Left lobe of liver (tissue), 2 donors: ENCODE data around the gene RIC8A. TPM values are rescaled to one million over a fixed set of nuclear protein-coding genes. Genes with fewer than 3 reads are reported as not detected.
"Not testable (repeated sequence)": the region's sequence is repeated elsewhere in the genome, so short reads cannot be mapped to it uniquely, and the experiment has no call there.

Source experiments
- ATAC-seq: fragments of 200-7000 bp; cut with Tn5 transposase; one replicate; pipeline ENCODE4 v1.9.1; 2020; ENCODE audit warnings: mild to moderate bottlenecking, moderate library complexity
- DNase-seq: peaks from one replicate; pipeline ENCODE4 v3.0.0-alpha.2; 2020; ENCODE audit warnings: low spot score
- total RNA-seq: library from RNA; stranded (reverse); gene quantifications from one replicate; pipeline ENCODE4 v1.2.1, GENCODE V29; 2021
- donor health status: DM: no; HTN: no; CAD: no; lungs with moderate emphysema.
- donor health status: DM: no; HTN: yes; CAD: no.

Gene RIC8A
- total RNA-seq, 1 donor from 2014 or later = 31.4 TPM

DNA sequence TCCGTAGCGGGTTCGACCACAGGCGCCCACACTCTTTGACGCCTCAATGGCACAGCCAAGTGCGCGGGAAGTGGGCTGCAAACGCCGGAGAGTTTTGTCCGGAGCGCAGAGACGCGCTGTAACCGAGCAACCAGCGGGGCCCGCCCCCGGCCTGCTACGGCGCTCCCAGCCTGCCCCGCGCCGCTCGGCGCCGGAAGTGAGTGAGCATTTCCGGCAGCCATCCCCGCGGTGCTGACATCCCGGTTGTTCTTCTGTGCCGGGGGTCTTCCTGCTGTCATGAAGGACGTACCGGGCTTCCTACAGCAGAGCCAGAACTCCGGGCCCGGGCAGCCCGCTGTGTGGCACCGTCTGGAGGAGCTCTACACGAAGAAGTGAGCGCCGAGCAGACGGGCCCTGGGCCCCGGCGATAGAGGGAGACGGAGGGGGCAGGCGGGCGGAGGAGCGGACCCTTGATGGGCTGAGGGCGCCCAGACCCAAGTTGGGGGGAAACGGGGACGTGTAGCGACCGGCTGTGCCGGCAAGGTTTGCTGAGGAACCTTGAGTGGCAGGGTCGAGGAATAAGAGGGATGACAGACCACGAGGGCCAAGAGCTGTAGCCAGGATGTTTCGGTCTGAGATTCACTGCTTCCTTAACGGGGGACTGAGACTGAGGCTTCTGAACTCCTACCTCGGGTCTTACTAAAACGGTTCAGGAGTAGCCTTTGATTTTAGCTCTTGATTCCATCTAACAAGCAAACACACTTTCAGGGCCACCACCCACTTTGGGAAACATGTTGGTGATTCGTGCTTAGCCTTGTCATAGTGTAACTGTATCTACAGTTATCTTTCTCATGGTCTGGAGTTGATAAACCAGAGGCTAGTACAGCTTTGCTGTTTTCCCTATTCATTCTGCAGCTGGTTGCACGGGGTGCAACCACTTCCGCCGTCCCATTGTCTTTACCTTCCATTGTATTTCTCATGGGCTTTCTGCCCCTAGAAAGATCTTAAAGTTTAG lies 29.6 kb downstream of the RIC8A start, which contains the start of gene PSMD13:
Gene PSMD13 (plus strand): TSS at position 203 of the 994 bp plus-strand sequence. CDS start 74 bp downstream, at position 277.
- ATAC-seq (peak; percentile 90), DNase-seq (peak; percentile 88)

- DNase-seq, ATAC-seq: not testable (repeated sequence)
These were observed 30.8 kb downstream of the RIC8A start for GRCh38 chr11:238346-238745.

- ATAC-seq (no peak), DNase-seq (peak; percentile 6)
These were observed 32.8 kb downstream of the RIC8A start for GRCh38 chr11:240315-240714.

DNA sequence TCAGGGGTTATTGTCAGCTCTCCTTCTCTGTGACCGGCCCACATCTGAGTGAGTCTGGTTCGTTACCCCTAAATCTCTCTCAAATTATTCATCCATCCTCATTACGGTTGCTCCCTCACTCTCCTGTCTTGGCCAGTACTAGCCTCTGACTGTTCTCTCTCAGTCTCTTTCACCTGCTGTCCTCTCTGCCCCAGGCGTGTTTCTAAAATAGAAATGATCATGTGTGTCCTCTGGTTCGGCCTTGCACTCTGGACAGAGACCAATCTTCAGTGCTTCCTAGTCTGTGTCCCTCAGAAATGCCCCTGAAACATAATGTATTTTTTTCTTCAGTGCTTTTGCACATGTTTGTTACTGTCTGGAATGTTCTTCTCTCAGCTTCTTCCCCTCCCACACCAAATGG lies 34.1 kb downstream of the RIC8A start:
- DNase-seq (peak; percentile 7), ATAC-seq (no peak)

- ATAC-seq = no peak
These were observed 36.9 kb downstream of the RIC8A start for GRCh38 chr11:244376-244775.

DNA sequence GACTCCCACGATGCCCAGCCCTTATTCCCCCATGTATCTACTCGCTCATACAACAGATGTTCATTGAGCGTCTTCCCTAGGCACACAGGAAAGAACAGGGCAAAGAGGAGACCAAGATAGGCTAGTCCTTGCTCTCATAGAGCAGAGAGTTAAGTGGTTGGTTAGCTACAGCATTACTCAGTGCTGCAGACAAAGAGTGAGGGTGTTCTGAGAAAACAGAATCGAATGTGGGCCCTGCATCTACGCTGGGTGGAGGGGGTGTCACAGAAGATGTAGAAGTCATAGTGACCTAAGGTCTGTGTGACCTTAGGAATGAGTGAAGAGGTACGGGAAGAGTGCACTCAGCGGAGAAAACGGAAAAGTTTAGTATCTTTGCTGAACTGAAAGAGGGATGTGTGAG lies 41.6 kb downstream of the RIC8A start:
- DNase-seq (peak; percentile 30), ATAC-seq (no peak)

More at GRCh38 chr11:244376-244775, 36.9 kb downstream of the RIC8A start:
- DNase-seq = no peak

DNA sequence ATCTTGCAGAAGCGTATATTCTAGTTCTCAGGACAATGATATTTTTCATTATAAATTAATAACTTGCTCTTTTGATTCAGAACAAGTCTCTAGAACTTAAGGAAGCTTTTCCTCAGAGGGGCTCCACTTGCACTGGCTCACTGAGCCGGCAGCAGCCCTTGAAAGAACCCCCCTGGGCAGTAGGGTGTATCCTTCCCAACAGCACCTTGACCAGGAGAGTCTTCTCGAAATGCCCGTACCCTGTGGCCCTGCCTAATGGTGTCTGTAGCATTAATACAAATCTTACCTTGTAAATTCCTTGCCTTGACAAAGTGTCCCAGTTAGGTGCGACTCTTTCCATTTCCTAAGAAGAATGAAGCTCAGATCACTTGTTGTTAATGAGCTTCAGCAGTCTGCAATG lies 42.8 kb downstream of the RIC8A start:
- ATAC-seq (no peak), DNase-seq (peak; percentile 16)

DNA sequence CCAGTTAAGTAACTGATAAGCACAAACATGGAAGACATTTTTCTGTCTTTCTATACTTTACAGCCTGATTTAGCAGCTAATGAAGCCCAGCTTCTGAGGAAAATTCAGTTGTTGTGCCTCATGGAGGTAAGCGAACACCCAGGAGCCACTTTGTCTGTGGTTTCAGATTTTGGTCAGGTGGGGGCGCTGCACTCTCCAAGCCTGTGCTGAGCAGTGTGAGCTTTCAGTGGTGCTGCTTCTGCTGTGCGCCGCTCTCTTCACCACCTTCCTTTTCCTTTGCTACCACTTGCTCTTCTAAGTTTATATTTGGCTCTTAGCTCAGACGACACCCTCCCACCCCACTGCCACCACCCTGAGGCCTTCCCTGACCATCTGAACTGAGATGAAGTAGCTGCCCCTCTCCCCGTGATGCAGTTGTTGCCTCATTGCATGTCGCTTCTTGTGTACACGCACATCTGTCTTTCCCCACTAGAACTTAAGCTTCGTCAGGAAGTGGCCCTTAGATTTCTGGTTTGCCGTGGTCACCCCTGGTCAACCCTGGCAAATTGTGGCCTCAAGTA lies 43.3 kb downstream of the RIC8A start:
- ATAC-seq = peak; percentile 80
- peak; percentile 54 for DNase-seq

DNA sequence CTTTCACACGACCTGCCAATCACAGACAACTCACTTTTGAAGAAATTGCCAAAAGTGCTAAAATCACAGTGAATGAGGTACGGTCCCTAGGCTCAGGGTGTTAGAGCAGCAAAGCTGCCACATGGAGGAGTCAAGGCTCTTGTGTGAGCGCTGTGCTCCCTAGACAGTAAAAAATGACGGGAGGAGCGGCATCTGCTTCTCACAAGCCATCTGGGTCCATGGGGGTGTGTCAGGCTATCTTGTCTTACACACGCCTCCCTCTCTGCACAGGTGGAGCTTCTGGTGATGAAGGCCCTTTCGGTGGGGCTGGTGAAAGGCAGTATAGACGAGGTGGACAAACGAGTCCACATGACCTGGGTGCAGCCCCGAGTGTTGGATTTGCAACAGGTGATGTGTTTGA lies 44.0 kb downstream of the RIC8A start:
- peak; percentile 39 for DNase-seq
- ATAC-seq = no peak

GRCh38 chr11:252666-253065 lies 45.2 kb downstream of the RIC8A start:
- DNase-seq (no peak), ATAC-seq (no peak)

GRCh38 chr11:253160-253885 lies 45.8 kb downstream of the RIC8A start:
- no peak for ATAC-seq
- DNase-seq = peak; percentile 40

DNA sequence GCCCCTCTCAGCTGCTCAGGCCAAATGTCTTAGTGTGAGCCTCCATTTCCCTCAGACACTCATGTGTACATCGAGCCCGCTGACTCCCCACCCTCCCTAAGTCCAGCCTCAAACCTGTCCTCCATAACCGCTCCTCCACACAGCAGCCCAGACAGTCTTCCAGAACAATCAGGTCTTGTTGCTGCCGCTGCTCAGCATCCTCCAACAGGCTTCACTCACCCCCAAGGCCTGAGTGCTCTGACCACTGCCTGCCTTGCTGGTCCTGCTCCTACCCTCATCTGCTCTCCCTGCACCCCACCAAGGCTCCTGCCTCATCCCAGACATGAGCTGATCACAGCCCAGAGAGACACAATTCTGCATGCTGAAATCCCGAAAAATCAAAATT lies 46.4 kb downstream of the RIC8A start:
- DNase-seq (peak; percentile 23), ATAC-seq (no peak)

DNA sequence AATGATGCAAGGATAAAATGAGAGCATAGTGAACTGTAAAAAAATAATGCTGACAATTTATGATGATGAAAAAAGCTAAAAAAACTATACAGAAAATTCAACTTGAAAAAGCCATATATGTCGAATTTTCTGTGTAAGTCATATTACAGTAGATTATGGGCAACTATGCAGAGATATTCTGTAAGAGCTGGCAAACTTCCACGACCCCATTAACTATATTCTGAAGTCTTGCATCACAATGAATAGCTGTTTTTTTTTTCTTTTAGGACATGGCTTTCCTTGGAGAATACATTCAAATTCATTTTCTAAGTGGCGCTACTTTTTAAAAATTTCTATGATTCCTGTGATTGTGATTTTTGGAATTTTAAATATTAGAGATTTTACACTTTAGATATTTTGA lies 47.7 kb downstream of the RIC8A start:
- no peak for DNase-seq
- ATAC-seq = no peak

DNA sequence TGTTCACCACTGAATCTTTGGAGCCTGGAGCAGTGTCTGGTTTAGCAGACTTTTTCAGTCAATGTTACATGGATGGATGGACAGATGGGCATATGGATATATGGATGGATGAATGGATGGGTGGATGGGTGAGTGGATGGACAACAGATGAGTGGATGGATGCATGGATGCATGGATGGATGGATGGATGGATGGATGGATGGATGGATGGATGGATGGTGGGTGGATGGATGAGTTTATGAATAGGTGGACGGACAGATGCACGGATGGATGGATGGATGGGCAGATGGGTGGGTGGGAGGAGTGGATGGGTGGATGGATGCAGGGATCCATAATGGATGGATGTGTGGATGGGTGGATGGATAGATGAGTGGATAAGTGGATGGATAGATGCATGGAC lies 48.3 kb downstream of the RIC8A start:
- DNase-seq (no peak), ATAC-seq (no peak)

DNA sequence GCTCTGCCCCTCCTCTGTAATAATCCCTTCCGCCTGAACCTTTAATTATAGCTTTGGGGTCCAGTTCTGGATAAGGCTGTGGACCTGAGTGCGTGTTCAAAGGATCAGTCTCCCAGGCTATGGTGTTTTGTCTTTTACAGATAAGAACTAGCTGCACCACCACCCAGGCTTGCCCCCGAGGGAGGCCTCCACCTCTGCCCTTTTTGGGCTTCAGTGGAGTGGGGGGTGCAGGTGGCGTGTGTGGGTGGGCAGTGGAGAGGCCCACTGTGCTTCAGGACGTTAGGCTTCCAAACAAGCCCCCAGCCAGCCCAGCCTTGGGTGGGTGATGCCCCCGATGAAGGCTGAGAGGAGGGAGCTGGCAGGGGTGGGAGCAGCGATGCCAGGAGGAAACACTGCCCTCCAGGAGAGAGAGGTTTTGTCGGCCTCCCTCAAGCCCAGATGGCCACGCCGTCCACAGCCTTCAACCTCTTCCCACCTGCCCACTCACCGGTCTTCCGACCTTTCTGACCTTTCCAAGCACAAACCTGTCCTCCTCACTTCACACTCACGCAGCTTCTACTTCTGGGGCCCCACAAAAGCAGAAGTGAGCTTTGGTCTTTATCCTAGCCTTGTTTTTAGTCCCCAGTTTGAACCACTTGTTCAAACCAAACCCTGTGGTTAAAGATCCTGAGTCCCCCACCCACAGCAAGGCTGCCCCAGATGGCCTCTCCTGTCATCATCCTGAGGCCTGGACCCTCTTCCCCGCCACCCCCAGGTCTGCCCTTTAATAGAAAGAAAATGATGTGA lies 49.6 kb downstream of the RIC8A start:
- ATAC-seq (no peak), DNase-seq (peak; percentile 31)

DNA sequence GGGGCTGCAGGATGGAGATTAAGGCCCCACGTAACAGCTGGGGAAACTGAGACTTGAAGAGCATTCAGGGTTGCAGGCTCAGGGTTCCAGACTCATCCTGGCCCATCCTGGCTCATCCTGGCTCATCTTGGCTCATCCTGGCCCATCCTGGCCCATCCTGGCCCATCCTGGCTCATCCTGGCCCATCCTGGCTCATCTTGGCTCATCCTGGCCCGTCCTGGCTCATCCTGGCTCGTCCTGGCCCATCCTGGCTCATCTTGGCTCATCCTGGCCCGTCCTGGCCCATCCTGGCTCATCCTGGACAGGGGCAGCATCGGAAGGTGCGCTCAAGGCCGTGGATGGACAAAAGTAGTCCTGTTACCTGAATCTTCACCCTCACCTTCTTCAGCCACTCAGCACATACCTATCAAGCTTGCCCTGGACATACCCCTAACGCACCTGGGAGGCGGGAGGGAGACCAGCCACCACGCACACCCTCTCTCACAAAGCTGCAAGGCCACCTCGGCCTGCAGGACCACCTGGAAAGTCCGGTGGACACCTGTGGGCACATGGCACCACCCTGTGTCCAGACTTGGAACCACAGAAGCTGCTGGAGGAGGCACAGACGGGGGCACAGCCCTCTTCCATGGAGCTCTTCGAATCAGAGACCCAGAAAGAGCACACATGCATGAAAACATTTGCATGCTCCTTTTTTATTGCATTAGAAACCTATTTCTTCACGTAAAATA lies 50.4 kb downstream of the RIC8A start:
- ATAC-seq (peak; percentile 36), DNase-seq (peak; percentile 39)

DNA sequence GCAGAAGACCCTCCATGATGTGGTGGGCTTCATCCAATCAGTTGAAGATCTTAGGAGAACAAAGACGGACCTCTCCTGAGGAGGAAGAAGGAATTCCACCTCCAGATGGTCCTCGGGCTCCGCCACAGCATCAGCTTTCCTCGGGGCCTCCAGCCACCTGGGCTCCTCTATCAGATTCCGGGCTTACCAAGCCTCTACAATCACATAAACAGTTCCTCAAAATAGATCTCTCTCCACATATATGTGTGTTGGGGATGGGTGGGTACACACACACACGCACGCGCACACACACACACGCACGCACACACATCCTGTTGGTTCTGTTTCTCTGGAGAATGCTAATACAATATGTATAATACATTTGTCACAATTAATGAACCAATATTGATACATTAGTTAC lies 51.9 kb downstream of the RIC8A start:
- ATAC-seq (no peak), DNase-seq (peak; percentile 11)

DNA sequence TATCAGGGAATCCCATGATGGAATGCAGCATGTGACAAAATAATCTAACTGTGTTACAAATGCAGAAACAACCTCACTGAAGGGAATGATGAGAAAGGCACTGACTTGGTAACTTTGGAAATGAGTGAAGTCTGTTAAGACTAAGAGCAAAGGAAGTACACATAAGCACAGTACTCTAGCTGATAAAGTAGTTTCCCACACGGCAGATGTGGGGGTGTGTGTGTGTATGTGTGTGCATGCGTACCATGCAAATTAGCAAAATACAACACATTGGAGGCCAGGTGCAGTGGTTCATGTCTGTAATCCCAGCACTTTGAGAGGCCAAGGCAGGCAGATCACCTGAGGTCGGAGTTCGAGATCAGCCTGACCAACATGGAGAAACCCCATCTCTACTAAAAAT lies 54.1 kb downstream of the RIC8A start:
- DNase-seq (peak; percentile 16), ATAC-seq (no peak)
